Vagina (tissue), 2 donors: Measurements from ENCODE around the gene ITPK1.

Source experiments
- CTCF ChIP-seq, 3 experiments: fragments of 450-650 bp in 2 of 3; fragments of 200-600 bp in 1 of 3; sonication (generic) in 1 of 3; IDR thresholded peaks; one replicate each; pipeline ENCODE4 v1.5.1; 2017 to 2019; ENCODE audit warnings: antibody characterized with exemption in 3 of 3, mild to moderate bottlenecking in 2 of 3, moderate library complexity in 2 of 3
- POLR2AphosphoS5 ChIP-seq, 2 donors: sonication (generic); formaldehyde crosslinking; IDR thresholded peaks; one replicate each; pipeline ENCODE4 v1.9.0; 2017; ENCODE audit warnings: antibody characterized with exemption in 2 of 2, mild to moderate bottlenecking in 2 of 2, low read depth in 1 of 2; ENCODE audit not compliant: insufficient read depth in 1 of 2

GRCh38 chr14:92917956-92918355 lies 197.8 kb downstream of the ITPK1 start:
- TF ChIP-seq CTCF (IDR thresholded peaks at IDR 0.05) (no peak), POLR2AphosphoS5 (IDR thresholded peaks at IDR 0.05; ENCODE audit: insufficient read depth in 1 of 2, low read depth in 1 of 2) (no peak)
